HepG2 (cell line): ENCODE results near the gene PCYT2. TPM values are rescaled to one million over a fixed set of nuclear protein-coding genes. Genes with fewer than 3 reads are reported as not detected.

Experiments
- ATAC-seq: fragments of 200-7000 bp; cut with Tn5 transposase; 3 replicates; pipeline ENCODE4 v1.9.1; 2020; ENCODE audit warnings: mild to moderate bottlenecking, moderate library complexity
- BruUV-seq: library from RNA; stranded (reverse); fragments of 400-500 nt; replicated peaks from 2 replicates; lab custom pipeline; 2021; lab: Mats Ljungman, UMichigan
- CTCF ChIA-PET: fragments of 300-600 bp; formaldehyde crosslinking; extraction: SDS; loops from one replicate; lab custom pipeline; 2021; ENCODE audit warnings: low total read pairs, inconsistent platforms, low intra/inter-chr PET ratio; lab: Yijun Ruan, JAX
- POLR2A ChIA-PET: fragments of 350-600 bp; sonication (Branson Sonifier 250); formaldehyde crosslinking; loops from one replicate; lab custom pipeline; 2020; ENCODE audit warnings: antibody characterized with exemption, inconsistent platforms; lab: Yijun Ruan, JAX
- DNase-seq: peaks from one replicate; pipeline ENCODE4 v3.0.0-alpha.2; 2015; ENCODE audit warnings: low spot score
- FAIRE-seq: peaks from 3 replicates; lab custom pipeline; 2011; peaks lifted over from hg19 to GRCh38; lab: Jason Lieb, UNC
- H2AFZ ChIP-seq: one replicate; pipeline ENCODE4 v1.6.1; 2011; ENCODE audit warnings: low read length, inconsistent platforms
- H3K27ac ChIP-seq: fragments of 300-600 bp; 3 replicates; pipeline ENCODE4 v1.8.0; 2011; ENCODE audit warnings: mixed run types, mild to moderate bottlenecking, mixed read lengths, low read length, inconsistent platforms; ENCODE audit not compliant: insufficient read depth; ENCODE audit errors: extremely low read length
- H3K27me3 ChIP-seq, 2 experiments: fragments of 200-600 bp in 1 of 2; 2 replicates in 1 of 2; 3 replicates in 1 of 2; pipeline versions ENCODE4 v1.6.0 to v1.8.0; 2011; ENCODE audit warnings: low read length in 2 of 2, mild to moderate bottlenecking in 2 of 2, moderate library complexity in 2 of 2, inconsistent platforms in 1 of 2; ENCODE audit not compliant: insufficient read depth in 2 of 2, control insufficient read depth in 1 of 2
- H3K36me3 ChIP-seq, 2 experiments: fragments of 200-600 bp in 1 of 2; replicated peaks in 1 of 2; 2 replicates in 1 of 2; 3 replicates in 1 of 2; pipeline versions ENCODE4 v1.5.1 to v1.8.0; 2011; ENCODE audit warnings: low read length in 2 of 2, inconsistent platforms in 1 of 2; ENCODE audit not compliant: insufficient read depth in 2 of 2, control insufficient read depth in 1 of 2
- H3K4me1 ChIP-seq: 2 replicates; pipeline ENCODE4 v1.5.1; 2012; ENCODE audit warnings: low read length, inconsistent platforms; ENCODE audit not compliant: insufficient read depth
- H3K4me2 ChIP-seq: 2 replicates; pipeline ENCODE4 v1.6.0; 2011; ENCODE audit warnings: low read depth, low read length, inconsistent platforms
- H3K4me3 ChIP-seq, 3 experiments: fragments of 200-600 bp in 1 of 3; sonication (generic), shearing (Covaris generic) in 1 of 3; replicated peaks in 1 of 3; 2 replicates each; pipeline ENCODE4 v1.5.1; 2011 to 2016; ENCODE audit warnings: low read length in 3 of 3, inconsistent platforms in 2 of 3, low read depth in 2 of 3, mild to moderate bottlenecking in 2 of 3, control low read depth in 1 of 3, mixed read lengths in 1 of 3; ENCODE audit not compliant: insufficient read depth in 1 of 3
- H3K79me2 ChIP-seq: one replicate; pipeline ENCODE4 v1.6.1; 2011; ENCODE audit warnings: low read length, inconsistent platforms; ENCODE audit not compliant: insufficient read depth
- H3K9ac ChIP-seq: 2 replicates; pipeline ENCODE4 v1.6.0; 2011; ENCODE audit warnings: mild to moderate bottlenecking, low read depth, low read length, inconsistent platforms; ENCODE audit not compliant: insufficient read depth
- H3K9me3 ChIP-seq: 2 replicates; pipeline ENCODE4 v1.5.1; 2012; ENCODE audit warnings: mild to moderate bottlenecking, low read length
- H4K20me1 ChIP-seq: 2 replicates; pipeline ENCODE4 v1.6.0; 2011; ENCODE audit warnings: inconsistent platforms, mild to moderate bottlenecking, low read length, moderate library complexity; ENCODE audit not compliant: insufficient read depth
- CBX5 ChIP-seq: sonication (generic); formaldehyde crosslinking; IDR thresholded peaks from 2 replicates; pipeline ENCODE4 v1.4.0; 2020; ENCODE audit warnings: missing genetic modification reagents, borderline replicate concordance
- HNF4A ChIP-seq: sonication (generic); formaldehyde crosslinking; IDR thresholded peaks from 2 replicates; pipeline ENCODE4 v1.4.0; 2020; ENCODE audit warnings: missing genetic modification reagents
- KDM1A ChIP-seq: IDR thresholded peaks from 2 replicates; pipeline ENCODE4 v1.6.1; 2016; ENCODE audit warnings: missing compliant biosample characterization
- MZF1 ChIP-seq: sonication (generic); formaldehyde crosslinking; IDR thresholded peaks from 2 replicates; pipeline ENCODE4 v1.8.1; 2023; ENCODE audit warnings: mild to moderate bottlenecking, missing genetic modification reagents, borderline replicate concordance
- NFKB2 ChIP-seq: sonication (generic); formaldehyde crosslinking; IDR thresholded peaks from 2 replicates; pipeline ENCODE4 v1.4.0; 2020; ENCODE audit warnings: missing genetic modification reagents, borderline replicate concordance
- RFXAP ChIP-seq: sonication (generic); formaldehyde crosslinking; IDR thresholded peaks from 2 replicates; pipeline ENCODE4 v1.4.0; 2020; ENCODE audit warnings: missing genetic modification reagents, borderline replicate concordance
- SIN3B ChIP-seq: fragments of 150-350 bp; IDR thresholded peaks from 2 replicates; pipeline ENCODE4 v1.6.1; 2014; ENCODE audit warnings: low read length
- TEAD2 ChIP-seq: sonication (generic); formaldehyde crosslinking; IDR thresholded peaks from 2 replicates; pipeline ENCODE4 v1.9.0; 2021; ENCODE audit warnings: missing genetic modification reagents
- XRCC5 ChIP-seq: fragments of 200-400 bp; formaldehyde crosslinking; optimal IDR thresholded peaks from 2 replicates; pipeline ENCODE3; 2017; ENCODE audit warnings: mild to moderate bottlenecking, low read length
- ZFP91 ChIP-seq: sonication (generic); formaldehyde crosslinking; IDR thresholded peaks from 2 replicates; pipeline ENCODE4 v1.9.0; 2022; ENCODE audit warnings: missing genetic modification reagents, mild to moderate bottlenecking, borderline replicate concordance
- ZNF615 ChIP-seq: sonication (generic); formaldehyde crosslinking; IDR thresholded peaks from 2 replicates; pipeline ENCODE4 v1.5.0; 2020; ENCODE audit warnings: mild to moderate bottlenecking, missing genetic modification reagents, borderline replicate concordance
- ZNF703 ChIP-seq: sonication (generic); formaldehyde crosslinking; IDR thresholded peaks from 2 replicates; pipeline ENCODE4 v1.5.1; 2020; ENCODE audit warnings: missing genetic modification reagents, mild to moderate bottlenecking, moderate library complexity, borderline replicate concordance
- ZNF792 ChIP-seq: IDR thresholded peaks from 2 replicates; pipeline ENCODE4 v1.6.1; 2016
- ZNF839 ChIP-seq: sonication (generic); formaldehyde crosslinking; IDR thresholded peaks from 2 replicates; pipeline ENCODE4 v1.4.0; 2020; ENCODE audit warnings: missing genetic modification reagents, mild to moderate bottlenecking, borderline replicate concordance
- WGBS: methylation state at CpG from one replicate; pipeline ENCODE4 v1.1.6; 2017; ENCODE audit warnings: low lambda C conversion rate; 5-methylcytosine and 5-hydroxymethylcytosine counted together
- in situ Hi-C: cut with HindIII; loops from 2 replicates; pipeline ENCODE4 v1.10.0; 2017; ENCODE audit warnings: low pct_unique_long_range_greater_than_20kb; ENCODE audit not compliant: extremely low pct_ligation_motif_present
- intact Hi-C: fragments of 100-400 bp; cut with micrococcal nuclease; formaldehyde crosslinking; loops from one replicate; pipeline ENCODE4 v1.10.0; 2022; ENCODE audit not compliant: unreplicated experiment
- polyA plus RNA-seq, 8 experiments: library from polyadenylated mRNA; depleted of rRNA in 3 of 8; stranded (reverse) in 7 of 8; unstranded in 1 of 8; fragments of >200 nt; fragmentation: Illumina TruSeq in 4 of 8; extraction: Trizol in 4 of 8; gene quantifications; 2 replicates each; pipeline versions ENCODE4 v1.2.1 to v1.2.3, GENCODE V29; 2011 to 2016; ENCODE audit warnings: low read depth in 4 of 8, missing spikeins in 1 of 8, mixed read lengths in 1 of 8; ENCODE audit not compliant: insufficient read depth in 1 of 8
- total RNA-seq, 5 experiments: library from RNA; depleted of rRNA; stranded (reverse); fragments of >200 nt; fragmentation: Illumina TruSeq; extraction: Trizol; gene quantifications; 2 replicates each; pipeline ENCODE4 v1.2.3, GENCODE V29; 2016; ENCODE audit warnings: low read depth in 1 of 5
- TF ChIP-seq, protein P1 (sequence below): sonication (generic); formaldehyde crosslinking; IDR thresholded peaks from 2 replicates; pipeline ENCODE4 v1.4.0; 2020; ENCODE audit warnings: missing genetic modification reagents, borderline replicate concordance
- TF ChIP-seq, protein P2 (sequence below): sonication (generic); formaldehyde crosslinking; IDR thresholded peaks from 2 replicates; pipeline ENCODE4 v1.5.0; 2020; ENCODE audit warnings: mild to moderate bottlenecking, low read depth, missing genetic modification reagents, borderline replicate concordance
- TF ChIP-seq, protein P3 (sequence below): sonication (generic); formaldehyde crosslinking; IDR thresholded peaks from 2 replicates; pipeline ENCODE4 v1.4.0; 2020; ENCODE audit warnings: mild to moderate bottlenecking, missing genetic modification reagents
- TF ChIP-seq, protein P4 (sequence below): sonication (generic); formaldehyde crosslinking; IDR thresholded peaks from 2 replicates; pipeline ENCODE4 v1.4.0; 2020; ENCODE audit warnings: missing genetic modification reagents

PCYT2 gene
- total and polyA plus RNA-seq, 2 of the 13 experiments (the other 11 are each of a cell fraction or from before 2014, with no cell fraction given): 147 to 297 TPM

- in situ Hi-C loops: no loop called here
- H3K4me3 ChIP-seq: no peak overlapping the region
- ATAC-seq: no peak
- H2AFZ ChIP-seq: no peak overlapping the region
- TF ChIP-seq, protein P1, sequence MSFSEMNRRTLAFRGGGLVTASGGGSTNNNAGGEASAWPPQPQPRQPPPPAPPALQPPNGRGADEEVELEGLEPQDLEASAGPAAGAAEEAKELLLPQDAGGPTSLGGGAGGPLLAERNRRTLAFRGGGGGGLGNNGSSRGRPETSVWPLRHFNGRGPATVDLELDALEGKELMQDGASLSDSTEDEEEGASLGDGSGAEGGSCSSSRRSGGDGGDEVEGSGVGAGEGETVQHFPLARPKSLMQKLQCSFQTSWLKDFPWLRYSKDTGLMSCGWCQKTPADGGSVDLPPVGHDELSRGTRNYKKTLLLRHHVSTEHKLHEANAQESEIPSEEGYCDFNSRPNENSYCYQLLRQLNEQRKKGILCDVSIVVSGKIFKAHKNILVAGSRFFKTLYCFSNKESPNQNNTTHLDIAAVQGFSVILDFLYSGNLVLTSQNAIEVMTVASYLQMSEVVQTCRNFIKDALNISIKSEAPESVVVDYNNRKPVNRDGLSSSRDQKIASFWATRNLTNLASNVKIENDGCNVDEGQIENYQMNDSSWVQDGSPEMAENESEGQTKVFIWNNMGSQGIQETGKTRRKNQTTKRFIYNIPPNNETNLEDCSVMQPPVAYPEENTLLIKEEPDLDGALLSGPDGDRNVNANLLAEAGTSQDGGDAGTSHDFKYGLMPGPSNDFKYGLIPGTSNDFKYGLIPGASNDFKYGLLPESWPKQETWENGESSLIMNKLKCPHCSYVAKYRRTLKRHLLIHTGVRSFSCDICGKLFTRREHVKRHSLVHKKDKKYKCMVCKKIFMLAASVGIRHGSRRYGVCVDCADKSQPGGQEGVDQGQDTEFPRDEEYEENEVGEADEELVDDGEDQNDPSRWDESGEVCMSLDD (CRISPR knock-in tag): no peak
- TF ChIP-seq HNF4A (CRISPR knock-in tag): no peak
- no peak for TF ChIP-seq ZFP91 (CRISPR knock-in tag)
- TF ChIP-seq, protein P2, sequence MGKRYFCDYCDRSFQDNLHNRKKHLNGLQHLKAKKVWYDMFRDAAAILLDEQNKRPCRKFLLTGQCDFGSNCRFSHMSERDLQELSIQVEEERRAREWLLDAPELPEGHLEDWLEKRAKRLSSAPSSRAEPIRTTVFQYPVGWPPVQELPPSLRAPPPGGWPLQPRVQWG (CRISPR knock-in tag): no peak
- TF ChIP-seq ZNF839 (CRISPR knock-in tag): no peak
- no peak for TF ChIP-seq CBX5
- no peak for TF ChIP-seq XRCC5
- no peak for TF ChIP-seq KDM1A (CRISPR knock-in tag)
- TF ChIP-seq, protein P3, sequence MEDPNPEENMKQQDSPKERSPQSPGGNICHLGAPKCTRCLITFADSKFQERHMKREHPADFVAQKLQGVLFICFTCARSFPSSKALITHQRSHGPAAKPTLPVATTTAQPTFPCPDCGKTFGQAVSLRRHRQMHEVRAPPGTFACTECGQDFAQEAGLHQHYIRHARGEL: no peak
- TF ChIP-seq, protein P4, sequence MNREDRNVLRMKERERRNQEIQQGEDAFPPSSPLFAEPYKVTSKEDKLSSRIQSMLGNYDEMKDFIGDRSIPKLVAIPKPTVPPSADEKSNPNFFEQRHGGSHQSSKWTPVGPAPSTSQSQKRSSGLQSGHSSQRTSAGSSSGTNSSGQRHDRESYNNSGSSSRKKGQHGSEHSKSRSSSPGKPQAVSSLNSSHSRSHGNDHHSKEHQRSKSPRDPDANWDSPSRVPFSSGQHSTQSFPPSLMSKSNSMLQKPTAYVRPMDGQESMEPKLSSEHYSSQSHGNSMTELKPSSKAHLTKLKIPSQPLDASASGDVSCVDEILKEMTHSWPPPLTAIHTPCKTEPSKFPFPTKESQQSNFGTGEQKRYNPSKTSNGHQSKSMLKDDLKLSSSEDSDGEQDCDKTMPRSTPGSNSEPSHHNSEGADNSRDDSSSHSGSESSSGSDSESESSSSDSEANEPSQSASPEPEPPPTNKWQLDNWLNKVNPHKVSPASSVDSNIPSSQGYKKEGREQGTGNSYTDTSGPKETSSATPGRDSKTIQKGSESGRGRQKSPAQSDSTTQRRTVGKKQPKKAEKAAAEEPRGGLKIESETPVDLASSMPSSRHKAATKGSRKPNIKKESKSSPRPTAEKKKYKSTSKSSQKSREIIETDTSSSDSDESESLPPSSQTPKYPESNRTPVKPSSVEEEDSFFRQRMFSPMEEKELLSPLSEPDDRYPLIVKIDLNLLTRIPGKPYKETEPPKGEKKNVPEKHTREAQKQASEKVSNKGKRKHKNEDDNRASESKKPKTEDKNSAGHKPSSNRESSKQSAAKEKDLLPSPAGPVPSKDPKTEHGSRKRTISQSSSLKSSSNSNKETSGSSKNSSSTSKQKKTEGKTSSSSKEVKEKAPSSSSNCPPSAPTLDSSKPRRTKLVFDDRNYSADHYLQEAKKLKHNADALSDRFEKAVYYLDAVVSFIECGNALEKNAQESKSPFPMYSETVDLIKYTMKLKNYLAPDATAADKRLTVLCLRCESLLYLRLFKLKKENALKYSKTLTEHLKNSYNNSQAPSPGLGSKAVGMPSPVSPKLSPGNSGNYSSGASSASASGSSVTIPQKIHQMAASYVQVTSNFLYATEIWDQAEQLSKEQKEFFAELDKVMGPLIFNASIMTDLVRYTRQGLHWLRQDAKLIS (CRISPR knock-in tag): no peak
- no peak for TF ChIP-seq TEAD2 (CRISPR knock-in tag)
- no peak for TF ChIP-seq ZNF703 (CRISPR knock-in tag)
- no peak for TF ChIP-seq NFKB2 (CRISPR knock-in tag)
- TF ChIP-seq SIN3B: no peak
- TF ChIP-seq ZNF792 (CRISPR knock-in tag): no peak
- no peak for TF ChIP-seq ZNF615 (CRISPR knock-in tag)
- TF ChIP-seq MZF1: no peak
- TF ChIP-seq RFXAP (CRISPR knock-in tag): no peak
- TF ChIP-seq, all 625 proteins: peak for 0
- no peak for DNase-seq
- intact Hi-C loops: no loop called here
- Histone ChIP-seq H3K9me3 (no peaks in the 10 kb centered on the region), H3K27me3 (no peaks in the 10 kb centered on the region), H3K4me1 (peaks cover 50% of the 10 kb centered on the region), H3K9ac (no peak overlapping the region), H4K20me1 (peaks cover 28% of the 10 kb centered on the region), H3K4me2 (no peak overlapping the region), H3K79me2 (peaks cover 74% of the 10 kb centered on the region), H3K36me3 (peaks cover 21 to 29% of the 10 kb centered on the region in 2 experiments), H3K27ac (no peak overlapping the region)
- ChIA-PET CTCF (no interaction called here), POLR2A (interaction anchor here (1.3 kb wide), 1 partner anchor 101 kb away, joined by 3 read pairs; the partner anchor contains the start of gene CENPX)
- TSS peak; percentile 9 for BruUV-seq
- no peak for FAIRE-seq
- WGBS: 96% methylated on average over 3 of the region's 3 CpGs
Observed at GRCh38 chr17:81921537-81921862, 10.3 kb upstream of the PCYT2 start.
